ENCODE results near the gene TICRR.
A peak's percentile ranks its signal among the peaks of the same experiment; 100 is the strongest.

TICRR gene

GRCh38 chr15:89530976-89531375 lies 44.3 kb upstream of the TICRR start:
- no peak for DNase-seq
- no peak overlapping the region for H3K4me3 ChIP-seq (ENCODE audit: low read length)
- no peak overlapping the region for H3K18ac ChIP-seq (ENCODE audit: low read length)
- no peak overlapping the region for H3K4ac ChIP-seq (ENCODE audit: low read depth, low read length)
- H4K8ac ChIP-seq (ENCODE audit: low read depth, low read length), result no peak overlapping the region
- no peaks in the 10 kb centered on the region for H3K4me1 ChIP-seq (ENCODE audit: control insufficient read depth, low read depth, low read length)
- no peak overlapping the region for H3K27ac ChIP-seq (ENCODE audit: low read depth, low read length)
- H3K79me1 ChIP-seq (ENCODE audit: low read length), result no peaks in the 10 kb centered on the region
- no peak overlapping the region for H2BK5ac ChIP-seq (ENCODE audit: low read length)
- no peak overlapping the region for H4K5ac ChIP-seq (ENCODE audit: low read length)
- H3K56ac ChIP-seq (ENCODE audit: low read length), result no peak overlapping the region
- H3K27me3 ChIP-seq (ENCODE audit: insufficient read depth, low read length, poor library complexity), result no peaks in the 10 kb centered on the region
- no peak overlapping the region for H3K4me2 ChIP-seq (ENCODE audit: low read length)
- no peak overlapping the region for H3K9ac ChIP-seq (ENCODE audit: low read length)
- no peak overlapping the region for H3K23ac ChIP-seq (ENCODE audit: low read length)
- no peaks in the 10 kb centered on the region for H3K36me3 ChIP-seq (ENCODE audit: control insufficient read depth, insufficient read depth, low read length)
- H2BK120ac ChIP-seq (ENCODE audit: low read depth, low read length), result no peak overlapping the region
- no peak overlapping the region for H2AK5ac ChIP-seq (ENCODE audit: low read length)
- WGBS (ENCODE audit: extremely low coverage, insufficient coverage, low lambda C conversion rate), result no CpG with 5 or more reads among the region's 5 CpGs
- no peaks in the 10 kb centered on the region for H3K79me2 ChIP-seq (ENCODE audit: control insufficient read depth, insufficient read depth, low read length)
- no peak overlapping the region for H2BK15ac ChIP-seq (replicated peaks; ENCODE audit: low read depth)

GRCh38 chr15:89531796-89532537 lies 43.3 kb upstream of the TICRR start:
- Histone ChIP-seq H4K5ac (ENCODE audit: low read length) (no peak overlapping the region), H3K4ac (ENCODE audit: low read depth, low read length) (no peak overlapping the region), H3K23ac (ENCODE audit: low read length) (no peak overlapping the region), H3K79me1 (ENCODE audit: low read length) (no peaks in the 10 kb centered on the region), H3K4me3 (ENCODE audit: low read length) (no peak overlapping the region), H3K27me3 (ENCODE audit: insufficient read depth, low read length, poor library complexity) (no peaks in the 10 kb centered on the region), H2AK5ac (ENCODE audit: low read length) (no peak overlapping the region), H3K79me2 (ENCODE audit: control insufficient read depth, insufficient read depth, low read length) (no peaks in the 10 kb centered on the region), H3K36me3 (ENCODE audit: control insufficient read depth, insufficient read depth, low read length) (no peaks in the 10 kb centered on the region), H2BK5ac (ENCODE audit: low read length) (no peak overlapping the region), H3K27ac (ENCODE audit: low read depth, low read length) (no peak overlapping the region), H4K8ac (ENCODE audit: low read depth, low read length) (no peak overlapping the region), H3K4me2 (ENCODE audit: low read length) (no peak overlapping the region), H3K4me1 (ENCODE audit: control insufficient read depth, low read depth, low read length) (no peaks in the 10 kb centered on the region), H2BK15ac (replicated peaks; ENCODE audit: low read depth) (no peak overlapping the region), H3K56ac (ENCODE audit: low read length) (no peak overlapping the region), H3K18ac (ENCODE audit: low read length) (no peak overlapping the region), H3K9ac (ENCODE audit: low read length) (no peak overlapping the region), H2BK120ac (ENCODE audit: low read depth, low read length) (no peak overlapping the region)
- DNase-seq, result peak; percentile 8
- no CpG with 5 or more reads among the region's 6 CpGs for WGBS (ENCODE audit: extremely low coverage, insufficient coverage, low lambda C conversion rate)

DNA sequence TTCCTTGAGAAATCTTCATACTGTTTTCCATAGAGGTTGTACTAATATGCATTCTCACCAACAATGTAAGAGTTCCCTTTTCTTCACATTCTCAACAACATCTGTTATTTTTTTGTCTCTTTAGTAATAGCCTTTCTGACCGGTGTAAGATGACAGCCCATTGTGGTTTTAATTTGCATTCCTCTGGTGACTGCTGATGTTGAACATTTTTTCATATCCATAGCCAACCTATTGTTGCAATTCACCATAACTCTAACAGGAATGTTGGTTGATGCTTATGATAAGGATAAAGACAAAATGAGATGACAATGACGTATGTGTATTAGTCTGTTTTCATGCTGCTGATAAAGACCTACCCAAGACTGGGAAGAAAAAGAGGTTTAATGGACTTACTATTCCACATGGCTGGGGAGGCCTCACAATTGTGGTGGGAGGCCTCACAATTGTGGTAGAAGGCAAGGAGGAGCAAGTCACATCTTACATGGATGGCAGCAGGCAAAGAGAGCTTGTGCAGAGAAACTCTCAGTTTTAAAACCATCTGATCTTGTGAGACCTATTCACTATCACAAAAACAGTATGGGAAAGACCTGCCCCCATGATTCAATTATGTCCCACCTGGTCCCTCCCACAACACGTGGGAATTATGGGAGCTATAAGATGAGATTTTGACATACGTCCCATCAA lies 41.3 kb upstream of the TICRR start:
- H3K36me3 ChIP-seq (ENCODE audit: control insufficient read depth, insufficient read depth, low read length), result no peaks in the 10 kb centered on the region
- H3K56ac ChIP-seq (ENCODE audit: low read length), result no peak overlapping the region
- H3K9ac ChIP-seq (ENCODE audit: low read length), result no peak overlapping the region
- H3K4me2 ChIP-seq (ENCODE audit: low read length), result no peak overlapping the region
- no peak overlapping the region for H3K27ac ChIP-seq (ENCODE audit: low read depth, low read length)
- H3K4me1 ChIP-seq (ENCODE audit: control insufficient read depth, low read depth, low read length), result no peaks in the 10 kb centered on the region
- DNase-seq, result no peak
- no peak overlapping the region for H4K5ac ChIP-seq (ENCODE audit: low read length)
- no peak overlapping the region for H2BK15ac ChIP-seq (replicated peaks; ENCODE audit: low read depth)
- no peak overlapping the region for H2BK120ac ChIP-seq (ENCODE audit: low read depth, low read length)
- no peak overlapping the region for H3K4me3 ChIP-seq (ENCODE audit: low read length)
- H3K79me2 ChIP-seq (ENCODE audit: control insufficient read depth, insufficient read depth, low read length), result no peaks in the 10 kb centered on the region
- H4K8ac ChIP-seq (ENCODE audit: low read depth, low read length), result no peak overlapping the region
- H3K79me1 ChIP-seq (ENCODE audit: low read length), result no peaks in the 10 kb centered on the region
- WGBS (ENCODE audit: extremely low coverage, insufficient coverage, low lambda C conversion rate), result no CpG with 5 or more reads among the region's 4 CpGs
- H3K27me3 ChIP-seq (ENCODE audit: insufficient read depth, low read length, poor library complexity), result no peaks in the 10 kb centered on the region
- no peak overlapping the region for H2BK5ac ChIP-seq (ENCODE audit: low read length)
- H3K23ac ChIP-seq (ENCODE audit: low read length), result no peak overlapping the region
- H3K4ac ChIP-seq (ENCODE audit: low read depth, low read length), result no peak overlapping the region
- no peak overlapping the region for H3K18ac ChIP-seq (ENCODE audit: low read length)
- H2AK5ac ChIP-seq (ENCODE audit: low read length), result no peak overlapping the region

DNA sequence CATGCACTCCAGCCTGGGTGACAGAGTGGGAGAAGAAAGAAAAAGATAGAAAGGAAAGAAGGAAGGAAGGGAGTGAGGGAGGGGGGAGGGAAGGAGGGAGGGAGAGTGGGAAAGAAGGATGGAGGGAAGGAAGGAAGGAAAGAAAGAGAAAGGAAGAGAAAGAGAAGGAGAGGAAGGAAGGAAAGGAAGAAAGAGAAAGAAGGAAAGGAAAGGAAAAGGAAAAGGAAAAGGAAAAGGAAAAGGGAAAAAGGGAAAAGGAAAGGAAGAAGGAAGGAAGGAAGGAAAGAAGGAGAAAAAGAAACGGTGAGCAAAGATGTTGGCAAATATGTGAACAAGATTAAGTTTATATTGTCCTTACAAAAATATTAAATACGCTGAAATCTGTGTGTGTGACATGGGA lies 36.2 kb upstream of the TICRR start:
- Histone ChIP-seq H3K56ac (ENCODE audit: low read length) (no peak overlapping the region), H3K79me1 (ENCODE audit: low read length) (no peaks in the 10 kb centered on the region), H4K8ac (ENCODE audit: low read depth, low read length) (no peak overlapping the region), H2AK5ac (ENCODE audit: low read length) (no peak overlapping the region), H3K4me1 (ENCODE audit: control insufficient read depth, low read depth, low read length) (no peaks in the 10 kb centered on the region), H2BK120ac (ENCODE audit: low read depth, low read length) (no peak overlapping the region), H3K27ac (ENCODE audit: low read depth, low read length) (no peak overlapping the region), H3K9ac (ENCODE audit: low read length) (no peak overlapping the region), H3K36me3 (ENCODE audit: control insufficient read depth, insufficient read depth, low read length) (no peaks in the 10 kb centered on the region), H2BK5ac (ENCODE audit: low read length) (no peak overlapping the region), H3K79me2 (ENCODE audit: control insufficient read depth, insufficient read depth, low read length) (no peaks in the 10 kb centered on the region), H3K4me2 (ENCODE audit: low read length) (no peak overlapping the region), H3K23ac (ENCODE audit: low read length) (no peak overlapping the region), H2BK15ac (replicated peaks; ENCODE audit: low read depth) (no peak overlapping the region), H3K18ac (ENCODE audit: low read length) (no peak overlapping the region), H3K27me3 (ENCODE audit: insufficient read depth, low read length, poor library complexity) (no peaks in the 10 kb centered on the region), H3K4me3 (ENCODE audit: low read length) (no peak overlapping the region), H4K5ac (ENCODE audit: low read length) (no peak overlapping the region), H3K4ac (ENCODE audit: low read depth, low read length) (no peak overlapping the region)
- no CpG with 5 or more reads among the region's 2 CpGs for WGBS (ENCODE audit: extremely low coverage, insufficient coverage, low lambda C conversion rate)
- no peak for DNase-seq

GRCh38 chr15:89542369-89542768 lies 32.9 kb upstream of the TICRR start:
- no peak overlapping the region for H4K5ac ChIP-seq (ENCODE audit: low read length)
- no peak for DNase-seq
- no peak overlapping the region for H3K4ac ChIP-seq (ENCODE audit: low read depth, low read length)

More at GRCh38 chr15:89542369-89542768, 32.9 kb upstream of the TICRR start:
- Histone ChIP-seq H4K8ac (ENCODE audit: low read depth, low read length) (no peak overlapping the region), H3K4me1 (ENCODE audit: control insufficient read depth, low read depth, low read length) (no peaks in the 10 kb centered on the region), H3K18ac (ENCODE audit: low read length) (no peak overlapping the region), H3K23ac (ENCODE audit: low read length) (no peak overlapping the region), H3K56ac (ENCODE audit: low read length) (no peak overlapping the region), H3K9ac (ENCODE audit: low read length) (no peak overlapping the region), H3K4me2 (ENCODE audit: low read length) (no peak overlapping the region), H2AK5ac (ENCODE audit: low read length) (no peak overlapping the region), H3K27ac (ENCODE audit: low read depth, low read length) (no peak overlapping the region), H3K79me1 (ENCODE audit: low read length) (no peaks in the 10 kb centered on the region), H3K4me3 (ENCODE audit: low read length) (no peak overlapping the region), H3K27me3 (ENCODE audit: insufficient read depth, low read length, poor library complexity) (no peaks in the 10 kb centered on the region), H3K36me3 (ENCODE audit: control insufficient read depth, insufficient read depth, low read length) (no peaks in the 10 kb centered on the region), H3K79me2 (ENCODE audit: control insufficient read depth, insufficient read depth, low read length) (no peaks in the 10 kb centered on the region), H2BK120ac (ENCODE audit: low read depth, low read length) (no peak overlapping the region), H2BK5ac (ENCODE audit: low read length) (no peak overlapping the region), H2BK15ac (replicated peaks; ENCODE audit: low read depth) (no peak overlapping the region)
- no CpG with 5 or more reads among the region's 3 CpGs for WGBS (ENCODE audit: extremely low coverage, insufficient coverage, low lambda C conversion rate)
